GM19452 (cell line): ENCODE measurements around the gene SPACA9.
A peak's percentile ranks its signal among the peaks of the same experiment; 100 is the strongest.

Experiments used
- ATAC-seq: cut with Tn5 transposase; IDR thresholded peaks from one replicate; pipeline ENCODE4 v1.9.1; 2021; ENCODE audit not compliant: unreplicated experiment

SPACA9 gene

GRCh38 chr9:132862533-132862932, 16.2 kb upstream of the SPACA9 start:
- ATAC-seq = no peak

DNA sequence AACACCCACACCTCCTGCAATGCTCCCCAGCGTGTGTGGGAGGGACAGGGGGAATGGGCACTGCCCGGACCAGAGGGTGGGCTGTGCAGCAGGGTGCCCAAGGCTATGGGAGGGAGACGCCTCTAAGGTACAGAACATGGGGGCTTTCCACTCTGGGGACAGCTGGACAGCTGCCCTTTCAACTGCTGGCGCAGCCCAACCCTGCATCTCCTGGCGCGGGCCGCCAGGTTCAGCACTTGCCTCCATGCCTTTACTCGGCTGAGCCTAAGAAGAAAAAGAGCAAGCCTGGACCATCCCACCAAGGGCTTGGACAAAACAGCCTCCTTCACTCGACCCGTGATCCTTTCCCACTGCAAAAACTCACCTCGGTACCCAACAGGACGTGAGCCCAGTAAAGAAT, 15.6 kb upstream of the SPACA9 start:
- ATAC-seq = no peak

GRCh38 chr9:132864277-132864676, 14.4 kb upstream of the SPACA9 start:
- no peak for ATAC-seq

GRCh38 chr9:132864691-132865090, 14.0 kb upstream of the SPACA9 start:
- ATAC-seq = no peak

- ATAC-seq = no peak
Measured at GRCh38 chr9:132866898-132867297, 11.8 kb upstream of the SPACA9 start.

DNA sequence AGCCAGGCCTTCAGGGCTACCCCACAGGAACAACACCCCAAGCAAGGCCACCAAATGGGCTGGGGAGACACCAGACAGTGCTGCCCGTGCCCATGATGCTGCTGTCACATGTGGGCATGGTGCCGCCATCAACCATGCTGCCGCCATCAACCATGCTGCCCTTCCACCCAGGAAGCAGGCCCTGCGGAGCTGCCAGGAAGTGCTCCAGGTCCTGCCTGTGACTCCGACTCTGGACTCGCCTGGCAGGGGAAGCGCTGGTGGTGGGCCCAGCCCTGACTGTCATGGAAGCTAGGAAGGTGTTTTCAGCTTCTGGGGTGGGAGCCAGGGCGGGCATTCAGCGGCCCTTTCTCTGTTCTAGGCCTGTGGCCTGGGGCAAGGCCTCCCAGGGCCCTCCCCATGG, 9.4 kb upstream of the SPACA9 start:
- ATAC-seq = no peak

- ATAC-seq = no peak
Measured at GRCh38 chr9:132873403-132873802, 5.3 kb upstream of the SPACA9 start.

DNA sequence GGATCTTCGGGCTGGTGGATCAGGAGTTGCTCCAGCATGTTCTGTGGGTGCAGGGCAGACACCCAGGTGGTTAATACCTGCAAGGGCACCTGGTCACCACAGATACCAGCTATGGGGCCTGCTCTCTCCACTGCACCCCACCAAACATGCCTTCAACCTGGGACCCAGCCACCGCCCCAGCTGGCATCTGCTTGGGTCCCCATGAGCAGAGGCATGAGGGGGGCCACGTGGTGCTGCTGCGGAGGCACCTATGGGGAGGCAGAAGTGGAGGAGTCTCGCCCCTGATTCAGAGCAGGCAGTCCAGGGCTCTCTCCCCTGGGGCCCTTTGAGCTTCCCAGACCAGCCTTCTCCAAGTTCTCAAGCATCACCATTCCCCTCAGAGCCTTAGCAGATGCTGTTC, 3.5 kb upstream of the SPACA9 start:
- no peak for ATAC-seq

DNA sequence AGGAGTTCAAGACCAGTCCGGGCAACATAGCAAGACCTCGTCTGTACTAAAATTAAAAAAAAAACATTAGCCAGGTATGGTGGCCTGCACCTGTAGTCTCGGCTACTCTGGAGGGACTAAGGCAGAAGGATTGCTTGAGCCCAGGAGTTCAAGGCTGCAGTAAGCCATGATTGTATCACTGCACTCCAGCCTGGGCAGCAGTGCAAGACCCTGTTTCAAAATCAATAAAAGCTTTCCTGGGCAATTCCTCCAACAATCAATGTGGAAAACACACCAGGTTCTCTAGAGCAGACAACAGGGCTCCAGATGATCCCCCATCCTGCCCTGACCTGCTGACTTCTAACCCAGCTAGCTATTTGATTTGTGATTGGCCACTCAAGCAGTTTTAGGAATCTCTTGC, 1.8 kb upstream of the SPACA9 start:
- no peak for ATAC-seq

DNA sequence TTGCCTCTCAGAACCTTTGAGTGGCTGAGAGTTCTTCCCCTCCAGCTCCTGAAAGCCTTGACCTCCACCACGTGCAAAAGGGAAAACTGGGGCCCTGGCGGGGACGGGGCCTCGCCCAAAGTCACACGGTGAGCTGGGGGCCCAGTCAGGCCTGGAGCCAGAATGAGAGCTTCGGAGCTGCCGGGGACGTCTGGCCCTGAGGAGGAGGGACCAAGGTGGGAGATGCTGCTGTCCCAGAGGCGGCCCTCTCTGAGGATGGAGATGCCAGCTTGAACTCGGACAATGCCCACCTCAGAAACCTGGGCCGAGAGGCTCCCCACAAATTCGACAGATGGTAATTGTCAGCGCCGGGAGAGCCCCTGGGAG, 1.3 kb upstream of the SPACA9 start:
- ATAC-seq = no peak

DNA sequence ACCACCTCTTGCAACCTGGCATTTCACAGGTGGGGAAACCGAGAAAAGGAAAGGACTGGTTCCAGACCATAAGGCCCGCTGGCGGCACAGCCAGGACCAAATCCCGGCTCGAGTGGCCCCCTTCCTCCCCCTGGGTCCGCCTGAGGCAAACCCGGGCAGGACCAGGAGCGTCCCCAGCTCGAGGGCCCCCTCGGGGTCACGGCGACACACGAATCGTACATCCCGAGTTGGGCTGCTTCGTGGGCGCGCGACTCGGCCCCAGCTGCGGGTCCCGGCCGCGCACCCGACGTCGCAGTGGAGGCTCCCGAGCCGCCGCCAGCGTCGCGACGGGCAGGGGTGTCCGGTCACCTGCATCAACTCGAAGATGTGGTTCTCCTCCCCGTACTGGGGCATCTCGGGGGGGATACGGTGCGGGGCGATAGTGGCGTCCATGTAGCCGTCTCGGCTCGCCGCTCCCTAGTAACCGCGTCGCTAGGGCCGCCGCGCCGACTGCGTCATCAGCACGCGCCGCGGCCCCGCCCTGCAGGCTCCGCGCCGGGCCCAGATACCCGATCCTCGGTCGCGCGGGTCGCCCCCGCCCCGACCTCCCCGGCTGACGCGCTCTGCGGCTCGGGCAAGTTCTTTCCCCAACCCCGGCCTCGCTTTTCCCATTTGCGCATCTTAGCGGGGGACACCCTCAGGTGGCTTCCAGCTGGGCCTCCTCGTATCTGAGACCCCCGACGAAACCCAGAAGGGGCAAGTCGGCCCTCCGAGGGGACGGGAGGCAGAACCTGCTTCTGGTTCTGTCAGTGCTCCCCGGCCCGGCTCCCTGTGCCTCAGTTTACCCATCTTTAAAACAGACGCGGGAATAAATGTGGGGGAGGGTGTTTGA, 639 bp upstream of the SPACA9 start, which contains the start of gene AK8:
Gene AK8, minus strand, starts transcription at position 461 of the 871 bp plus-strand sequence. Its CDS starts 29 bp downstream, at position 432.
- ATAC-seq = peak; percentile 70

- no peak for ATAC-seq
Measured at GRCh38 chr9:132879457-132880323, 992 bp downstream of the SPACA9 start.

- no peak for ATAC-seq
Measured at GRCh38 chr9:132880324-132880661, 1.6 kb downstream of the SPACA9 start.

- no peak for ATAC-seq
Measured at GRCh38 chr9:132881826-132882225, 3.1 kb downstream of the SPACA9 start.

- ATAC-seq = no peak
Measured at GRCh38 chr9:132882616-132883015, 3.9 kb downstream of the SPACA9 start.

GRCh38 chr9:132883349-132884294, 4.9 kb downstream of the SPACA9 start:
- ATAC-seq = no peak

- ATAC-seq = no peak
Measured at GRCh38 chr9:132885720-132886333, 7.1 kb downstream of the SPACA9 start.

GRCh38 chr9:132886334-132886725, 7.6 kb downstream of the SPACA9 start:
- ATAC-seq = no peak

- no peak for ATAC-seq
Measured at GRCh38 chr9:132887181-132888120, 8.8 kb downstream of the SPACA9 start.
